A549 (cell line): Measurements from ENCODE around the gene CIITA.

ENCODE experiments used
- ESRRA ChIP-seq: fragments of 150-350 bp; IDR thresholded peaks from 2 replicates; pipeline ENCODE4 v1.6.1; 2014; ENCODE audit warnings: mild to moderate bottlenecking, low read length, borderline replicate concordance
- FOSL2 ChIP-seq, 2 experiments: fragments of 450-650 bp in 1 of 2; fragments of >200 bp in 1 of 2; sonication (Bioruptor Twin) in 1 of 2; formaldehyde crosslinking; IDR thresholded peaks; 2 replicates each; pipeline versions ENCODE4 v1.5.0 to v1.6.1; 2016 to 2020; ENCODE audit warnings: mild to moderate bottlenecking in 1 of 2, moderate library complexity in 1 of 2
- NPAS2 ChIP-seq: fragments of 250-450 bp; sonication (Bioruptor Pico); IDR thresholded peaks from 2 replicates; pipeline ENCODE4 v1.8.0; 2022; ENCODE audit warnings: mild to moderate bottlenecking, moderate library complexity, borderline replicate concordance
- POLR2A ChIP-seq: IDR thresholded peaks from 2 replicates; pipeline ENCODE4 v1.6.1; 2012; ENCODE audit warnings: mild to moderate bottlenecking, low read length
- RAD21 ChIP-seq, 2 experiments: fragments of >200 bp in 1 of 2; sonication (Bioruptor Twin) in 1 of 2; formaldehyde crosslinking in 1 of 2; IDR thresholded peaks in 1 of 2; conservative IDR thresholded peaks in 1 of 2; 2 replicates in 1 of 2; 3 replicates in 1 of 2; pipeline ENCODE4 v1.6.1; 2012 to 2018; ENCODE audit warnings: inconsistent platforms in 1 of 2
- TF ChIP-seq, protein P1 (sequence below): fragments of >200 bp; sonication (Bioruptor Twin); formaldehyde crosslinking; IDR thresholded peaks from 3 replicates; pipeline ENCODE4 v1.5.1; 2016
- TF ChIP-seq, protein P2 (sequence below): IDR thresholded peaks from 2 replicates; pipeline ENCODE4 v1.6.1; 2012
- TF ChIP-seq, protein P3 (sequence below): IDR thresholded peaks from 2 replicates; pipeline ENCODE4 v1.6.1; 2012

DNA sequence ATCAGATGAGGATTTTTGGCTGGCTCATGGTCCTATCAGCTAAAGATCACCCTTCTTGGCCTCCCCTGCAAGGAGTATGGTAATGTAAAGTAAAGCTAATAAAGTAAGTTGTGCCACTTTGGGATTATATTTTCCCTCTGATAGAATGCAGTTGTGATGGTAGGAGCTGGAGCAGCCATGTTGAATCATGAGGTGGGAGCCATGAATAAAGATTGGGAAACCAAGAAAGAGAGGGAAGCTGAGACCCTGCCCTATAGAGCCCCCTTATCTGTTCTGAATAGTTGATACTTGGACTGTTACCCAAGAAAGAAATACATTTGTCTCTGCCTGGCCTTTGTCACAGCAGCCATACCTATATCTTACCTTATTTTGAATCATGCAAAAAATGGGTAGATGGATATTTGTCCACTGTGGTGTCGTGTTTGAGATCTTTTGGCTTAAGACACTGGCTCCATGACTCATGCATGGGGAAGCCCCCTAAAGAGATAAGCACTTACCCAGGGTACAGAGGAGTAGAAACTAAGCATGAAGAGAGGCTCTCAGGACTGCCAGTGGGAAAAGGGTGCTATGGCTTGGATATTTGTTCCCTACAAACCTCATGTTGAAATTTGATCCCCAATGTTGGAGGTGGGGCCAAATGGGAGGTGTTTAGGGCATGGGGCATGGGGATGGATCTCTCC is 40.7 kb upstream of the CIITA start:
- TF ChIP-seq NPAS2 (CRISPR knock-in tag) (no peak), FOSL2 (IDR thresholded peaks at IDR 0.05) (no peak), FOSL2 (CRISPR knock-in tag; IDR thresholded peaks at IDR 0.05) (no peak), POLR2A (no peak), RAD21 (conservative IDR thresholded peaks at IDR 0.05 in 1 of 2, IDR thresholded peaks at IDR 0.05 in 1 of 2) (no peak), ESRRA (no peak)
- TF ChIP-seq, protein P1, sequence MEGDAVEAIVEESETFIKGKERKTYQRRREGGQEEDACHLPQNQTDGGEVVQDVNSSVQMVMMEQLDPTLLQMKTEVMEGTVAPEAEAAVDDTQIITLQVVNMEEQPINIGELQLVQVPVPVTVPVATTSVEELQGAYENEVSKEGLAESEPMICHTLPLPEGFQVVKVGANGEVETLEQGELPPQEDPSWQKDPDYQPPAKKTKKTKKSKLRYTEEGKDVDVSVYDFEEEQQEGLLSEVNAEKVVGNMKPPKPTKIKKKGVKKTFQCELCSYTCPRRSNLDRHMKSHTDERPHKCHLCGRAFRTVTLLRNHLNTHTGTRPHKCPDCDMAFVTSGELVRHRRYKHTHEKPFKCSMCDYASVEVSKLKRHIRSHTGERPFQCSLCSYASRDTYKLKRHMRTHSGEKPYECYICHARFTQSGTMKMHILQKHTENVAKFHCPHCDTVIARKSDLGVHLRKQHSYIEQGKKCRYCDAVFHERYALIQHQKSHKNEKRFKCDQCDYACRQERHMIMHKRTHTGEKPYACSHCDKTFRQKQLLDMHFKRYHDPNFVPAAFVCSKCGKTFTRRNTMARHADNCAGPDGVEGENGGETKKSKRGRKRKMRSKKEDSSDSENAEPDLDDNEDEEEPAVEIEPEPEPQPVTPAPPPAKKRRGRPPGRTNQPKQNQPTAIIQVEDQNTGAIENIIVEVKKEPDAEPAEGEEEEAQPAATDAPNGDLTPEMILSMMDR: no peak
- TF ChIP-seq, protein P2, sequence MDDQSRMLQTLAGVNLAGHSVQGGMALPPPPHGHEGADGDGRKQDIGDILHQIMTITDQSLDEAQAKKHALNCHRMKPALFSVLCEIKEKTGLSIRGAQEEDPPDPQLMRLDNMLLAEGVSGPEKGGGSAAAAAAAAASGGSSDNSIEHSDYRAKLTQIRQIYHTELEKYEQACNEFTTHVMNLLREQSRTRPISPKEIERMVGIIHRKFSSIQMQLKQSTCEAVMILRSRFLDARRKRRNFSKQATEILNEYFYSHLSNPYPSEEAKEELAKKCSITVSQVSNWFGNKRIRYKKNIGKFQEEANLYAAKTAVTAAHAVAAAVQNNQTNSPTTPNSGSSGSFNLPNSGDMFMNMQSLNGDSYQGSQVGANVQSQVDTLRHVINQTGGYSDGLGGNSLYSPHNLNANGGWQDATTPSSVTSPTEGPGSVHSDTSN: no peak
- TF ChIP-seq, protein P3, sequence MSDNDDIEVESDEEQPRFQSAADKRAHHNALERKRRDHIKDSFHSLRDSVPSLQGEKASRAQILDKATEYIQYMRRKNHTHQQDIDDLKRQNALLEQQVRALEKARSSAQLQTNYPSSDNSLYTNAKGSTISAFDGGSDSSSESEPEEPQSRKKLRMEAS: no peak
